PC-9 (cell line): ENCODE measurements around the gene TPCN2. TPM values are rescaled to one million over a fixed set of nuclear protein-coding genes. Genes with fewer than 3 reads are reported as not detected.

ENCODE experiments used
- BruUV-seq: library from RNA; stranded (reverse); fragments of 400-500 nt; replicated peaks from 2 replicates; lab custom pipeline; 2021; lab: Mats Ljungman, UMichigan
- CTCF ChIA-PET: fragments of 300-600 bp; sonication (Branson Sonifier 250); formaldehyde crosslinking; loops from one replicate; lab custom pipeline; 2022; ENCODE audit warnings: antibody characterized with exemption; lab: Charles Lee
- POLR2A ChIA-PET: fragments of 300-600 bp; sonication (Branson Sonifier 250); formaldehyde crosslinking; loops from one replicate; lab custom pipeline; 2022; ENCODE audit warnings: antibody characterized with exemption; ENCODE audit not compliant: unreplicated experiment; lab: Charles Lee
- DNase-seq, 2 experiments: peaks; one replicate each; pipeline versions ENCODE4 v3.0.0 to v3.0.0-alpha.2; 2015 to 2022; ENCODE audit warnings: mixed read lengths in 1 of 2
- H2AFZ ChIP-seq: fragments of 200-600 bp; sonication (generic); 2 replicates; pipeline ENCODE4 v1.8.1; 2017; ENCODE audit warnings: antibody characterized with exemption
- H3F3A ChIP-seq: fragments of 200-600 bp; sonication (generic); 2 replicates; pipeline ENCODE4 v1.8.1; 2017; ENCODE audit warnings: antibody characterized with exemption, mild to moderate bottlenecking, low read depth; ENCODE audit not compliant: insufficient read depth
- H3K27ac ChIP-seq: fragments of 200-600 bp; sonication (generic); 2 replicates; pipeline ENCODE4 v1.6.1; 2016; ENCODE audit warnings: mixed run types
- H3K27me3 ChIP-seq: fragments of 200-600 bp; sonication (generic); 2 replicates; pipeline ENCODE4 v1.6.1; 2016; ENCODE audit warnings: low read depth, mixed run types; ENCODE audit not compliant: insufficient read depth
- H3K36me3 ChIP-seq: fragments of 200-600 bp; sonication (generic); 2 replicates; pipeline ENCODE4 v1.6.1; 2016; ENCODE audit warnings: low read depth, mixed run types
- H3K4me1 ChIP-seq: fragments of 200-600 bp; sonication (generic); replicated peaks from 2 replicates; pipeline ENCODE4 v1.6.1; 2016; ENCODE audit warnings: mixed run types; ENCODE audit not compliant: insufficient read depth
- H3K4me2 ChIP-seq: fragments of 200-600 bp; sonication (generic); 2 replicates; pipeline ENCODE4 v1.6.1; 2017; ENCODE audit warnings: mixed run types
- H3K4me3 ChIP-seq: fragments of 200-600 bp; sonication (generic); 2 replicates; pipeline ENCODE4 v1.6.1; 2016; ENCODE audit warnings: mixed run types
- H3K79me2 ChIP-seq: fragments of 200-600 bp; sonication (generic); 2 replicates; pipeline ENCODE4 v1.6.1; 2017; ENCODE audit warnings: low read depth, mixed run types
- H3K9me2 ChIP-seq: fragments of 200-600 bp; sonication (generic); 2 replicates; pipeline ENCODE4 v1.8.1; 2017; ENCODE audit warnings: mild to moderate bottlenecking; ENCODE audit not compliant: insufficient read depth
- H3K9me3 ChIP-seq: fragments of 200-600 bp; sonication (generic); 2 replicates; pipeline ENCODE4 v1.8.1; 2016; ENCODE audit warnings: low read depth; ENCODE audit not compliant: insufficient read depth
- H4K20me1 ChIP-seq: fragments of 200-600 bp; sonication (generic); 2 replicates; pipeline ENCODE4 v1.8.1; 2017; ENCODE audit not compliant: insufficient read depth
- EZH2 ChIP-seq: fragments of 200-600 bp; sonication (generic); IDR thresholded peaks from 2 replicates; pipeline ENCODE4 v1.8.0; 2017; ENCODE audit warnings: antibody characterized with exemption, low read depth
- intact Hi-C: fragments of 100-400 bp; cut with micrococcal nuclease; formaldehyde crosslinking; loops from one replicate; pipeline ENCODE4 v1.10.0; 2022; ENCODE audit not compliant: unreplicated experiment
- total RNA-seq: library from RNA; stranded (reverse); gene quantifications from 2 replicates; pipeline ENCODE4 v1.2.3, GENCODE V29; 2021
- TF ChIP-seq, protein P1 (sequence below): fragments of 200-600 bp; sonication (generic); conservative IDR thresholded peaks from 2 replicates; pipeline ENCODE4 v1.6.1; 2017; ENCODE audit warnings: mixed run types, antibody characterized with exemption, mild to moderate bottlenecking, moderate library complexity

TPCN2 gene
- total RNA-seq, 1 experiment from 2014 or later, result 24.8 TPM

DNA sequence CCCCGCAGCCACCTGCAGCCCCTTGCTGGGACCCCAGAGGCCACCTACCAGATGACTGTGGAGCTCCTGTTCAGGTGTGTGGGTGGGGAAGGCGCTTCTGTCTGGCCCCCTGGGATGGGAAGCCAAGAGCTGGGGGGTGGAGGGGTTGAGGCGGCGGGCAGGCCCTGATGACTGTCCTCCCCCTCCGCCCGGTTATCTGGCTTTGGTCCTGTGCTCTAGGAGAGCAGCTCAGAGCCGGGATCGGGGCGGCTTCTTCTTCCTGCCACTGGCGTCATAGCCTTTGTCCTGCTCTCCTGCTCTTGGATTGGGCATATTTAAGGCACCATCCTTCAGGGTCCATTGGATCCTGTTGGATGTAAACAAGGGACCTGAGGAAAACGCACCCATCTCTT is 38.4 kb downstream of the TPCN2 start:
- POLR2A ChIA-PET, result interaction anchor here (0.6 kb wide), 1 partner anchor 211 kb away, joined by 5 read pairs; no protein-coding TSS in a partner anchor

DNA sequence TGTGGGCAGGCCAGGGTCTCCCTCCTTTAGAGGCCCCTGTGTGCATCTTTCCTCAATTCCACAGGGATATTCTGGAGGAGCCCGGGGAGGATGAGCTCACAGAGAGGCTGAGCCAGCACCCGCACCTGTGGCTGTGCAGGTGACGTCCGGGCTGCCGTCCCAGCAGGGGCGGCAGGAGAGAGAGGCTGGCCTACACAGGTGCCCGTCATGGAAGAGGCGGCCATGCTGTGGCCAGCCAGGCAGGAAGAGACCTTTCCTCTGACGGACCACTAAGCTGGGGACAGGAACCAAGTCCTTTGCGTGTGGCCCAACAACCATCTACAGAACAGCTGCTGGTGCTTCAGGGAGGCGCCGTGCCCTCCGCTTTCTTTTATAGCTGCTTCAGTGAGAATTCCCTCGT is 39.1 kb downstream of the TPCN2 start:
- BruUV-seq, result no TSS peak
- H3K27me3 ChIP-seq, result no peaks in the 10 kb centered on the region
- H3K9me3 ChIP-seq, result no peaks in the 10 kb centered on the region

More for the DNA sequence above, 38.4 kb downstream of the TPCN2 start:
- H3K27me3 ChIP-seq, result no peaks in the 10 kb centered on the region
- H3K79me2 ChIP-seq, result no peaks in the 10 kb centered on the region
- CTCF ChIA-PET, result no interaction called here
- H3K9me2 ChIP-seq, result no peaks in the 10 kb centered on the region
- H3K4me3 ChIP-seq, result no peak overlapping the region
- no peak for DNase-seq
- no TSS peak for BruUV-seq
- H3K4me1 ChIP-seq, result peaks cover 8% of the 10 kb centered on the region
- no peak overlapping the region for H3K27ac ChIP-seq
- no peaks in the 10 kb centered on the region for H4K20me1 ChIP-seq
- intact Hi-C loops, result loop anchor here (5.0 to 10.0 kb wide), 5 partner anchors 82 to 475 kb away; partner anchors contain the start of genes CPT1A, IGHMBP2 and MRPL21
- no peak overlapping the region for H3K4me2 ChIP-seq
- H3F3A ChIP-seq, result peaks cover 22% of the 10 kb centered on the region; the same call in 1 of the 2 replicates
- no peak for TF ChIP-seq EZH2
- TF ChIP-seq, protein P1, sequence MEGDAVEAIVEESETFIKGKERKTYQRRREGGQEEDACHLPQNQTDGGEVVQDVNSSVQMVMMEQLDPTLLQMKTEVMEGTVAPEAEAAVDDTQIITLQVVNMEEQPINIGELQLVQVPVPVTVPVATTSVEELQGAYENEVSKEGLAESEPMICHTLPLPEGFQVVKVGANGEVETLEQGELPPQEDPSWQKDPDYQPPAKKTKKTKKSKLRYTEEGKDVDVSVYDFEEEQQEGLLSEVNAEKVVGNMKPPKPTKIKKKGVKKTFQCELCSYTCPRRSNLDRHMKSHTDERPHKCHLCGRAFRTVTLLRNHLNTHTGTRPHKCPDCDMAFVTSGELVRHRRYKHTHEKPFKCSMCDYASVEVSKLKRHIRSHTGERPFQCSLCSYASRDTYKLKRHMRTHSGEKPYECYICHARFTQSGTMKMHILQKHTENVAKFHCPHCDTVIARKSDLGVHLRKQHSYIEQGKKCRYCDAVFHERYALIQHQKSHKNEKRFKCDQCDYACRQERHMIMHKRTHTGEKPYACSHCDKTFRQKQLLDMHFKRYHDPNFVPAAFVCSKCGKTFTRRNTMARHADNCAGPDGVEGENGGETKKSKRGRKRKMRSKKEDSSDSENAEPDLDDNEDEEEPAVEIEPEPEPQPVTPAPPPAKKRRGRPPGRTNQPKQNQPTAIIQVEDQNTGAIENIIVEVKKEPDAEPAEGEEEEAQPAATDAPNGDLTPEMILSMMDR, result no peak
- peaks cover 5% of the 10 kb centered on the region; the same call in 1 of the 2 replicates for H3K36me3 ChIP-seq
- H3K9me3 ChIP-seq, result no peaks in the 10 kb centered on the region
- H2AFZ ChIP-seq, result no peak overlapping the region

DNA sequence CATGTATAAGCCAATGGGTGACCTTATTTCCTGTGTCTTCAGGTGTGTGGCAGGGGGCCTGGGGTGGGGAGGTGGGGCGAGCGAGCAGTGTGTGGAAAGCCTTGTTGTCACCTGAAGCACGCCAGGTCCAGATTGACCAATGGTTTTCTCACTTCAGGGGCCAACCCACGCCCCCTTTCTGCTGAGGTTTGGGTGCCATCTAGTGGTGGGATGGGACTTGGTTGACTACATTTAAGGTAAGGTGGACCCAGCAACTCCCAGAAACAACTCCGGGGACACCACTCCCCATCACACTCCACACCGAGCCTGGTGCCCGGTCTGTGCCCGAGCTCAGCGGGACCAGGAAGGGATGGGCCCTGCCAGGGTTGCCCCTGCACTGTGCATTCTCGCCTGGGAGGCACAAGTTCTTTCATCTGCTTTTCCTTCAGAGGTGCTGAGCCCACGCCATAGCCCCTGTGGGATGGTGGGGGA is 40.0 kb downstream of the TPCN2 start:
- Histone ChIP-seq H3K79me2 (no peaks in the 10 kb centered on the region), H3K4me1 (peaks cover 8% of the 10 kb centered on the region), H4K20me1 (no peaks in the 10 kb centered on the region), H3K27me3 (no peaks in the 10 kb centered on the region), H3K4me2 (peak overlapping the region; percentile 42), H3K27ac (no peak overlapping the region), H3K36me3 (peaks cover 5% of the 10 kb centered on the region; the same call in 1 of the 2 replicates), H3K9me2 (no peaks in the 10 kb centered on the region), H3F3A (peaks cover 26% of the 10 kb centered on the region; the same call in 1 of the 2 replicates), H2AFZ (no peak overlapping the region), H3K4me3 (no peak overlapping the region), H3K9me3 (no peaks in the 10 kb centered on the region)
- intact Hi-C loops, result loop anchor here (1.0 to 10.0 kb wide), 7 partner anchors 44 to 476 kb away; partner anchors contain the start of genes CPT1A, IGHMBP2 and MRPL21
- POLR2A ChIA-PET, result no interaction called here
- CTCF ChIA-PET, result interaction anchor here (0.7 kb wide), 1 partner anchor 56 kb away, joined by 3 read pairs; no protein-coding TSS in a partner anchor
- no TSS peak for BruUV-seq
- TF ChIP-seq, protein P1, result peak; percentile 90
- no peak for TF ChIP-seq EZH2
- peak; percentile 80 to 86 for DNase-seq

More for the DNA sequence above, 39.1 kb downstream of the TPCN2 start:
- H3F3A ChIP-seq, result peaks cover 22% of the 10 kb centered on the region; the same call in 1 of the 2 replicates
- peaks cover 5% of the 10 kb centered on the region; the same call in 1 of the 2 replicates for H3K36me3 ChIP-seq
- H3K9me2 ChIP-seq, result no peaks in the 10 kb centered on the region
- POLR2A ChIA-PET, result no interaction called here
- H4K20me1 ChIP-seq, result no peaks in the 10 kb centered on the region
- H3K79me2 ChIP-seq, result no peaks in the 10 kb centered on the region
- H2AFZ ChIP-seq, result no peak overlapping the region
- no peak overlapping the region for H3K4me2 ChIP-seq
- TF ChIP-seq EZH2, result no peak
- TF ChIP-seq, protein P1, result no peak
- intact Hi-C loops, result loop anchor here (1.0 to 10.0 kb wide), 7 partner anchors 43 to 476 kb away; partner anchors contain the start of genes CPT1A, IGHMBP2 and MRPL21
- peaks cover 8% of the 10 kb centered on the region for H3K4me1 ChIP-seq
- H3K27ac ChIP-seq, result no peak overlapping the region
- H3K4me3 ChIP-seq, result no peak overlapping the region
- no peak for DNase-seq
- CTCF ChIA-PET, result no interaction called here
